ENCODE results near the gene CELSR1. TPM values are rescaled to one million over a fixed set of nuclear protein-coding genes. Genes with fewer than 3 reads are reported as not detected.

CELSR1 gene
- total and polyA plus RNA-seq, 7 donors, result 0.09 to 0.39 (median 0.18) TPM

- no peak for ATAC-seq
- H3K27ac ChIP-seq, result no peak overlapping the region
- intact Hi-C loops (cut with DNase I), result no loop called here
- no peaks in the 10 kb centered on the region for H3K9me3 ChIP-seq
- no peak for DNase-seq
- H3K4me3 ChIP-seq, result no peak overlapping the region
- H3K4me1 ChIP-seq, result no peaks in the 10 kb centered on the region
- H3K27me3 ChIP-seq (ENCODE audit: insufficient read depth in 3 of 3, low read length in 2 of 3), result peaks cover 0 to 34% (median 7%) of the 10 kb centered on the region in 3 donors
- H3K36me3 ChIP-seq (ENCODE audit: insufficient read depth in 1 of 2, low read depth in 1 of 2), result no peaks in the 10 kb centered on the region
- 90 to 94% (median 92%) methylated on average over 19 of the region's 19 CpGs for WGBS, 3 donors
- no peak for TF ChIP-seq CTCF (IDR thresholded peaks at IDR 0.05)
These were observed 122.7 kb downstream of the CELSR1 start for GRCh38 chr22:46414704-46415103.

DNA sequence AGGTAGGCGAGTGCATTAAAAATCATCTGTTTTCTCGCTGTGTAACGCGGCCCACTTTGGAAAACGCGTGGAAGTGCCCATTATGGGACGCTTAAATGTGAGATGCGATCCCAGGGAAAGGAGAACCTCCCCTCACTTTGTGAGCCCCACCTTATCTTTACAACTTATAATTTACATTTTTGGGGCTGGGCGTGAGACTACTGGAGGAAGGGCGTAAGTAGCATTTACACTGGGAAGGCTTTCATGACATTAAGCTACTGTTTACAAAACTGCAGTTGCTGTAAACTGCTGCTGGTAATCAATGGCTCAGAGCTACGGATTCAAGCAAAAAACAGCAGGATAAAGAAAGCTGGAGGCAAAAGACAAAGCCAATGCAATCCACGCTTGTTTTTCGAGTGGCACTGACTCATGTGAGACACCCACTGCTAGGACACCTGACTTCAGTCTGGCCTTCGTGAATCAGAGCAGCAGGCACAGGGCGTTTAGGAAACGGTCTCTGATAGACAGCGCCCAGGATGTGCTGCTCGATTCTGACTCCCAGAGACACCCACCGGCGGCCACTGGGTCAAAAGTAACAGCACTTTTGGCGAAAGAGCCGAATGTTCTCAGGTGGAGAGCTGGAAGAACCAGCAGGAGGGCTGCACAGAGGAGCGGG, 123.6 kb downstream of the CELSR1 start:
- ATAC-seq, result no peak
- H3K27me3 ChIP-seq (ENCODE audit: insufficient read depth in 3 of 3, low read length in 2 of 3), result peaks cover 0 to 34% (median 7%) of the 10 kb centered on the region in 3 donors
- H3K36me3 ChIP-seq (ENCODE audit: insufficient read depth in 1 of 2, low read depth in 1 of 2), result no peaks in the 10 kb centered on the region
- WGBS, 3 donors, result 71 to 79% (median 77%) methylated on average over 23 of the region's 23 CpGs
- DNase-seq, result no peak
- no peak overlapping the region for H3K27ac ChIP-seq
- no peak overlapping the region for H3K4me3 ChIP-seq
- TF ChIP-seq CTCF (IDR thresholded peaks at IDR 0.05), result no peak
- H3K4me1 ChIP-seq, result no peaks in the 10 kb centered on the region
- no peaks in the 10 kb centered on the region for H3K9me3 ChIP-seq
- intact Hi-C loops (cut with DNase I), result no loop called here

DNA sequence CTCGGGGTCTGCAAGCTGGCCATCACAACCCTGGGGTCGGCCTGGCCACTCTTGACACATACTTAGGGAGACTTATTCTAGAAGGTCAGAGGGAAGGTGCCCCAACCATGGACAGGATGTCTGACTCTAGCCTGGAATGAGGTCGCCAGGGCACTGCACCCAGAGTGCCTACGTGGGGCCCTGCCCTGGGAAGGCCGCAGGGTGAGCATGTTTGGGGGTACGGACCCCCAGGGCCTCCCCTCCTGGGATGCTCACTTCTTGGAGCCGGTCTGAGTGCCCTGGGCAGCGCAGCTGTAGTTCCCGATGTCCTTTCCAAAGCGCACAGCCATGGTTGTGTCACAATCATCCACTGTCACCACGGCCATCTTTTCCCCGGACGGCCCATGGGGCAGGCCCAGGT, 126.1 kb downstream of the CELSR1 start:
- DNase-seq (no peak), ATAC-seq (no peak)
- intact Hi-C loops (cut with DNase I), result no loop called here
- Histone ChIP-seq H3K27ac (no peak overlapping the region), H3K4me1 (no peaks in the 10 kb centered on the region), H3K27me3 (ENCODE audit: insufficient read depth in 3 of 3, low read length in 2 of 3) (peaks cover 0 to 32% (median 7%) of the 10 kb centered on the region in 3 donors), H3K36me3 (ENCODE audit: insufficient read depth in 1 of 2, low read depth in 1 of 2) (no peaks in the 10 kb centered on the region), H3K9me3 (no peaks in the 10 kb centered on the region), H3K4me3 (no peak overlapping the region)
- no peak for TF ChIP-seq CTCF (IDR thresholded peaks at IDR 0.05)
- 77 to 87% (median 87%) methylated on average over 13 of the region's 13 CpGs for WGBS, 3 donors

DNA sequence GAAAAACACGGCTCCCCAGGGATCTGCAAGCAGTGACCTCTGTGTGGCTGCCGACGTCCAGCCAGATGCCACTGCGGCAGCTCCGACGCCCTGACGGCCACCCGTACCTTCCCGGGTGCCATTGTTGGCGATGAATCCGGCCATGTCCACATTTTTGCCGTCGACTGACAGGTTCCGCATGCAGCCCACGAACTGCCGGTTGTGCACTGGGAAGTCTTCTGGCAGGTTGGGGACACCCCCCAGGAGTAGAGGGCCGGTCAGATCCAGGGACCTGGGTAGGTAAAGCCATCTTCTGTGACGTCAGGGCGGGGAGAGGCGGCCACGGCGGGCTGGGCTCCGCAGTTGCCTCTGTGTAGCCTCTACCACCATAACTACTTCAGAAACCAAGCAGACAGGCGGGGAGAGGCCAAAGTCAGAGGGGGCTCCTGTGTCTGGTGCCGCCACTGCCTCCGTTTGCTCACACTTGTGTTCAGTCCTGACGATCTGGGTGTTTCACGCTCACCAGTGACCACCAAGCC, 127.1 kb downstream of the CELSR1 start:
- DNase-seq (no peak), ATAC-seq (no peak)
- WGBS, 3 donors, result 85 to 87% (median 85%) methylated on average over 27 to 28 of the region's 28 CpGs
- Histone ChIP-seq H3K4me3 (no peak overlapping the region), H3K27me3 (ENCODE audit: insufficient read depth in 3 of 3, low read length in 2 of 3) (peaks cover 0 to 27% (median 4%) of the 10 kb centered on the region in 3 donors), H3K36me3 (ENCODE audit: insufficient read depth in 1 of 2, low read depth in 1 of 2) (no peaks in the 10 kb centered on the region), H3K9me3 (no peaks in the 10 kb centered on the region), H3K4me1 (no peaks in the 10 kb centered on the region), H3K27ac (no peak overlapping the region)
- TF ChIP-seq CTCF (IDR thresholded peaks at IDR 0.05), result no peak
- intact Hi-C loops (cut with DNase I), result no loop called here
